WERI-Rb-1 (cell line): ENCODE results near the gene PNPLA6.

ENCODE experiments used
- DNase-seq: peaks from one replicate; pipeline ENCODE4 v3.0.0-alpha.2; 2020
- H3K27ac ChIP-seq: fragments of 250-450 bp; sonication (Bioruptor Pico); 2 replicates; pipeline ENCODE4 v1.5.1; 2020; ENCODE audit warnings: mild to moderate bottlenecking, moderate library complexity
- H3K27me3 ChIP-seq: fragments of 250-450 bp; sonication (Bioruptor Pico); 2 replicates; pipeline ENCODE4 v1.5.1; 2021; ENCODE audit warnings: mild to moderate bottlenecking, low read depth, moderate library complexity; ENCODE audit not compliant: insufficient read depth, severe bottlenecking
- H3K36me3 ChIP-seq: fragments of 250-450 bp; sonication (Bioruptor Pico); 2 replicates; pipeline ENCODE4 v1.5.1; 2020; ENCODE audit warnings: mild to moderate bottlenecking, moderate library complexity
- H3K4me3 ChIP-seq: 2 replicates; pipeline ENCODE4 v1.5.1; 2011; ENCODE audit warnings: low read depth, mild to moderate bottlenecking, control low read depth, low read length
- H3K9me3 ChIP-seq: fragments of 250-450 bp; sonication (Bioruptor Pico); 2 replicates; pipeline ENCODE4 v1.5.1; 2021; ENCODE audit warnings: mild to moderate bottlenecking, moderate library complexity; ENCODE audit not compliant: severe bottlenecking
- CTCF ChIP-seq: IDR thresholded peaks from 2 replicates; pipeline ENCODE4 v1.5.1; 2011; ENCODE audit warnings: low read depth, mild to moderate bottlenecking, control low read depth, inconsistent platforms, low read length

Gene PNPLA6

GRCh38 chr19:7582446-7582845 lies 46.9 kb downstream of the PNPLA6 start:
- Histone ChIP-seq H3K27ac (no peak overlapping the region), H3K36me3 (no peaks in the 10 kb centered on the region), H3K9me3 (no peaks in the 10 kb centered on the region), H3K27me3 (no peaks in the 10 kb centered on the region), H3K4me3 (no peak overlapping the region)
- DNase-seq, result no peak
- no peak for TF ChIP-seq CTCF

GRCh38 chr19:7589822-7590221 lies 54.3 kb downstream of the PNPLA6 start:
- no peak overlapping the region for H3K27ac ChIP-seq
- no peaks in the 10 kb centered on the region for H3K27me3 ChIP-seq
- TF ChIP-seq CTCF, result no peak
- no peak for DNase-seq
- H3K36me3 ChIP-seq, result no peaks in the 10 kb centered on the region
- H3K9me3 ChIP-seq, result no peaks in the 10 kb centered on the region
- no peak overlapping the region for H3K4me3 ChIP-seq

GRCh38 chr19:7590256-7590655 lies 54.7 kb downstream of the PNPLA6 start:
- Histone ChIP-seq H3K27me3 (no peaks in the 10 kb centered on the region), H3K4me3 (no peak overlapping the region), H3K36me3 (no peaks in the 10 kb centered on the region), H3K9me3 (no peaks in the 10 kb centered on the region), H3K27ac (no peak overlapping the region)
- no peak for TF ChIP-seq CTCF
- DNase-seq, result no peak

- Histone ChIP-seq H3K36me3 (no peaks in the 10 kb centered on the region), H3K27me3 (no peaks in the 10 kb centered on the region), H3K9me3 (no peaks in the 10 kb centered on the region), H3K27ac (peak within 1 kb of the TSS; percentile 6; the same call in 1 of the 2 replicates), H3K4me3 (peak within 1 kb of the TSS; percentile 67)
- DNase-seq, result peak; percentile 86
- TF ChIP-seq CTCF, result no peak
Measured at GRCh38 chr19:7595466-7596133, 60.1 kb downstream of the PNPLA6 start, which contains the start of gene CAMSAP3. Gene CAMSAP3 (plus strand): TSS chr19:7595863. CDS start chr19:7596003, 140 bp downstream.

GRCh38 chr19:7596211-7596937 lies 60.9 kb downstream of the PNPLA6 start:
- Histone ChIP-seq H3K36me3 (no peaks in the 10 kb centered on the region), H3K27me3 (no peaks in the 10 kb centered on the region), H3K27ac (no peak overlapping the region), H3K4me3 (peak overlapping the region; percentile 67), H3K9me3 (no peaks in the 10 kb centered on the region)
- TF ChIP-seq CTCF, result no peak
- DNase-seq, result no peak
